Measurements from ENCODE around the gene P3H2.
"Not testable (repeated sequence)": the region's sequence is repeated elsewhere in the genome, so short reads cannot be mapped to it uniquely, and the experiment has no call there.

The P3H2 gene

DNA sequence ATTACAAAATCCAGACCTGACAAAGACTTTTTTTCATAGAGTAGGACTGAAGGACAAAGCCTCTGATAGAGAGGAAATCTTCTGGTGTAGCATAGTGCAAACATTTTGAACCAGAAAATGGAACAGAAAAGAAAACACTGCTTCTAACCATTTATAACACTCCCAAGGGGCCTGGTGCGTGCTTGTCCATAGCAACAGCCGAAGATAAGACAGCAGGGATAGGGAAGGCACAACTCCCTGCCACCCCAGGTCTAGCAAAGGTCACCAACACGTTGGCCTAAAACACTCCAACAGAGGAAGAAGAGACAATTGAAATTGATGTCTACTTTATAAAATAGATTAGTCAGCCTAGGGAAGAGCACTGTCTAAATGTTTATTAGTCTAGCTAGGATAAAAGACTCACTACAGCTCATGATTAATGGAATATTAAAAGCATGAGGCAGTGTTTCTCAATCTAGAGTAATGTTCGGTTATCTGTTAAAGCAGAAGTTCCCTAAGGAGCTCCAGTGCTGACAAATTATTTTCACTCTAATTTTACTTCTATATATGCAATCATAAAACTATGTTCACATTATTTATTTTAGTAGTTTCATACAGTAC, 145.2 kb downstream of the P3H2 start:
- no peaks in the 10 kb centered on the region for H3K27me3 Mint-ChIP-seq
- H3K4me1 Mint-ChIP-seq (ENCODE audit: low read depth): no peaks in the 10 kb centered on the region
- intact Hi-C loops (cut with micrococcal nuclease): no loop called here
- no peaks in the 10 kb centered on the region for H3K36me3 Mint-ChIP-seq (ENCODE audit: low read depth)
- H3K9me3 Mint-ChIP-seq: no peaks in the 10 kb centered on the region
- H3K27ac Mint-ChIP-seq: no peak overlapping the region
- no peak overlapping the region for H3K4me3 Mint-ChIP-seq

DNA sequence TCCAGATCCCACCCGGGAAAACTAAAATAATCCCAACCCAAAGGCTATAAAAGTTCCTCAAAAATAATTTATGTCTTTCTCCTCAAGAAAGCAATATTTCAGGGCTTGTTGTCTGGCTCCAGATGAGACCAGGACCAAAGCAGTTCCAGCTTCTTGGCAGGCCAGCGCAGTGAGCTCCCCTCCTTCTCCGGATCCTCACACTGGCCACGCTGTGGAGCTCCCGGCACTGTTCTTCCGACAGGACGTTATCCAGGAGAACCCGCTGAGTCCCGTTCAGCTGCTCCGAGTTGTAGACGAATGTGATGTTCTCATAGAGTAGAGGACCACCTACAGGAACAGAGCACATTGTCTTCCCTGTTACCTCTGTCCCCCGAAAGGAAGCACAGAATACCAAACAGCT, 146.3 kb downstream of the P3H2 start:
- intact Hi-C loops (cut with micrococcal nuclease): no loop called here
- H3K27me3 Mint-ChIP-seq: no peaks in the 10 kb centered on the region
- H3K4me3 Mint-ChIP-seq: no peak overlapping the region
- no peak overlapping the region for H3K27ac Mint-ChIP-seq
- H3K36me3 Mint-ChIP-seq (ENCODE audit: low read depth): no peaks in the 10 kb centered on the region
- no peaks in the 10 kb centered on the region for H3K9me3 Mint-ChIP-seq
- no peaks in the 10 kb centered on the region for H3K4me1 Mint-ChIP-seq (ENCODE audit: low read depth)

DNA sequence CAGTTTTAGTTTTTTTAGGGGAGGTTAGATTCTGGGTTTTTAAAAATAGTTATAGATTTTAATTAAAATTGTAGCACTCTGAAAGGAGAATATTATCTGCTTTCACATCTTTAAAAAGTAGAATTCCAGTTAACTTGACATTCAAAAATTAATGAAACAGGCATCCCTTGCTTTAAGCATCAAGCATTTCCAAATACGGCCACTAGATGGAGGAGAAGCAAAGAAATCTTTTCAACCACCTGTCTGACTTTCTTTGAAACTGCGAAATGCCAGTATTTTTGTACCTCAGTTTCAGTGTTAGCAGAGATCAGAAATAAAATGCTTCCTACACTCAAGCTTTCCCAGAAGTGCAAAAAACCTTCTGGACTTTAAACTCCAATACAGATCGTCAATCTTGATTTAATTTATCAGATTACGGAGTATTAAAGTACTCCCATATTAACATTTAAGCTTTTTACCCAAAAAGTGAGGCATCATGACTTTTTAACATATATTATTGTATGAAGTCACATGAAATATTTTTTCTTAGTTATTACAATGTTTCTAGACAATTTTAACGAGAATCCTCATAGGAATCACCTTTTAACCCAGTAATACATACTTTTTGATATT, 153.3 kb downstream of the P3H2 start:
- Mint-ChIP-seq H3K9me3 (no peaks in the 10 kb centered on the region), H3K4me1 (ENCODE audit: low read depth) (no peaks in the 10 kb centered on the region), H3K27ac (no peak overlapping the region), H3K36me3 (ENCODE audit: low read depth) (no peaks in the 10 kb centered on the region), H3K4me3 (no peak overlapping the region), H3K27me3 (peaks cover 2% of the 10 kb centered on the region)
- intact Hi-C loops (cut with micrococcal nuclease): loop anchor here (1.0 to 10.0 kb wide), 5 partner anchors 235 to 737 kb away; partner anchors contain the start of genes CLDN1 and CLDN16

DNA sequence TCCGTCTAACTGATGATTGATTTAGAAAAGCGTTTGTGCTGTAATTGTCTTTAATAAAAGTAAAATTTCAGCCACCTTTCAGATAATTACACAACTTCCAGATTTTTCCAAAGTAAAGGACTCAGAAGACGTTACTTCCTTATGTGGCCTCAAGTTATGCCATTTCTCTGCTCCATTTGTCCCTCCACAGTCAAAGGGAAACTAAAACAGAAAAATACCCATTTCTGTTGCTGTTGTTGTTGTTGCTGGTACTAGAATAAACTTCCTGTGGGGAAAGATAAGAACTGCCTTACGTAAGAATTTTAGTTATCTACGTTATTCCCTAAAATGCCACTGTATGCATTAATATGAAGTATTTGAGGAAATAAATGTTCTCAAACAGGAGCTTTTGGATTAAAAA, 153.9 kb downstream of the P3H2 start:
- Mint-ChIP-seq H3K4me3 (no peak overlapping the region), H3K9me3 (no peaks in the 10 kb centered on the region), H3K36me3 (ENCODE audit: low read depth) (no peaks in the 10 kb centered on the region), H3K27ac (no peak overlapping the region), H3K4me1 (ENCODE audit: low read depth) (no peaks in the 10 kb centered on the region), H3K27me3 (peaks cover 2% of the 10 kb centered on the region)
- intact Hi-C loops (cut with micrococcal nuclease): loop anchor here (1.0 to 10.0 kb wide), 5 partner anchors 235 to 738 kb away; partner anchors contain the start of genes CLDN1 and CLDN16

DNA sequence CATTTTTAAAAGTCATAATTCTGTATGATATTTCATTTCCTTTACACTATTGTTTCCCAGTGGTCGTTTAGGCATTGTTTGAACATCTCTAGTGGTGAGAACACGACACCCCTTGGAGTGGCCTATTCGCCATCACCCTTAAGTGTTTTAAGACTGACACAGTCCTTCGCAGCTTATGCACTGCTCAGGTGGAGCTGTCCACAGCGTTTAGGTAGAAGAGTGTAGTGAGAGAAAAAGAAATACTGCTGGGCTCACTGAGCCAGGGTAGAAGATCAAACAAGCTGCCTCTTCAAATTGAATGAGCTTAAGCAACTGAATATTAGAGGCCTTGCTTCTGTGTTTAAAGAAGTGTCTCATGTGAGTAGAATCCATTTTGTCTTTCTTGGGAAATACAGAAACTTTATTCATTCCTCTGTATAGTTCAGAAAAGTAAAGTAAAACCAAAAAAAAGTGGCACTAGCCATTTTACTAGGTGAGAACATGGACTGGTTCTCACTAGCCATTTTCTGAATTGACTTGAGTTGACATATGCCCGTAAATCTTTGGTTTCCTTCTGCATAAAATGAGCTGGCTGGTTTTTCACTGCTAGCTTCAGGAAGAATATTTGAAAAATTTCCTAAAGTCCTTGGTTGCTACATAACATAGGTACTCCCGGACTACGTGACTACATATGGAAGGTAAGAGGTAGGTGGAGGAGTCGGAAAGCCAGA, 155.9 kb downstream of the P3H2 start:
- Mint-ChIP-seq H3K4me1 (ENCODE audit: low read depth) (no peaks in the 10 kb centered on the region), H3K36me3 (ENCODE audit: low read depth) (no peaks in the 10 kb centered on the region)

DNA sequence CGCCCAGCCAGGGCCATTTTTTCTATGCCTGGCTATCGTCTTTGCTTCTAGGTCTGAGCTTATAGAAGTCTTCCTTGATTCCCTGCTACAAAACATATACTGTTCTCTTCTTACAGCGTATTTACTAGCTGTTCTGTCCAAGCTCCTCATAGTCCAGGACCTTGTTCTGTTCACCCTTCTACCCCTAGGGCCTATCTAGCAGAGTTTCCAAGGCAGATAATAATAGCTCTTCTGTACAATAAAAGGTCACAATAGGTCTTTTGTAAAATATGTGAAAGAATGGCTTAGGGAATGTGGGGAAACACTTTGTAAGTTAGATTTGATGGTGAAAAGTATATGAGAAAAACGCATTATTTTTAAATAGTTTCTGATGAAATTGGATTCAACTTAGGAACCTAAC, 158.2 kb downstream of the P3H2 start:
- no peaks in the 10 kb centered on the region for H3K9me3 Mint-ChIP-seq
- no peak overlapping the region for H3K27ac Mint-ChIP-seq
- peaks cover 9% of the 10 kb centered on the region for H3K27me3 Mint-ChIP-seq
- H3K4me3 Mint-ChIP-seq: no peak overlapping the region
- no peaks in the 10 kb centered on the region for H3K4me1 Mint-ChIP-seq (ENCODE audit: low read depth)
- intact Hi-C loops (cut with micrococcal nuclease): loop anchor here (10.0 kb wide), 2 partner anchors 422 to 742 kb away; partner anchors contain the start of gene CLDN16
- no peaks in the 10 kb centered on the region for H3K36me3 Mint-ChIP-seq (ENCODE audit: low read depth)

More for the DNA sequence above, 155.9 kb downstream of the P3H2 start:
- H3K9me3 Mint-ChIP-seq: no peaks in the 10 kb centered on the region
- H3K27me3 Mint-ChIP-seq: peaks cover 2% of the 10 kb centered on the region
- intact Hi-C loops (cut with micrococcal nuclease): loop anchor here (5.0 to 10.0 kb wide), 3 partner anchors 358 to 740 kb away; partner anchors contain the start of genes CLDN1 and CLDN16
- H3K4me3 Mint-ChIP-seq: no peak overlapping the region
- H3K27ac Mint-ChIP-seq: no peak overlapping the region

DNA sequence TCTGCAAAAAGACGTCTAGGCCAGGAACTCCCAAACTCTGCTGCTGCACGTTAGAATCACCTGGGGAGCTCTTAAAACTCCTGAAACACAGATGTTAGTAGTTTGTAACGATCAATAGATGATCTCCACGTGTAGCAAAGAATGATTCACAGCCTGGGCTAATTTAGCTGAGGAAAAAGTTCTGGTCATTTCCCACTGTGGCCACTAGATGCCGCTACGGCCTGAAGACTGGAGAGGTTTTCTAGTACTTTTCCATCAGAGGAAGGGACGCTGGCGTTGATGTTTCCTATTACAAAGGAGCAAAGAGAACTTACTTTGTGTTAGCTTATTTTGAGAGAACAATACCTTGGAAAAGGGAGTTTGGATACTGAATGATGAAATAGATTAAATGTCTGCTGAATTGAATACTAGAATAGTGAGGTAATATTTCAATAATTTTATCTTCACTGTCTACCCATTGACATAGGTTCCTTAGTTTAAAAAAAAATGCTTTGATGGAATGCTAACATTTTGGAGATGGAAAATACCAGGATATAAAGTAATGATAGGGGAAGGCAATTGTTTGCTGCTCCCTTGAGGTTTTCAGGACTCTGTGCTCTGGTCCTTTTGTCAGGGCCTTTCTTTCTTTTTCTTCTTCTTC, 159.1 kb downstream of the P3H2 start:
- intact Hi-C loops (cut with micrococcal nuclease): loop anchor here (10.0 kb wide), 2 partner anchors 423 to 743 kb away; partner anchors contain the start of gene CLDN16
- Mint-ChIP-seq H3K9me3 (no peaks in the 10 kb centered on the region), H3K4me1 (ENCODE audit: low read depth) (no peaks in the 10 kb centered on the region), H3K27ac (no peak overlapping the region), H3K4me3 (no peak overlapping the region), H3K36me3 (ENCODE audit: low read depth) (no peaks in the 10 kb centered on the region), H3K27me3 (peaks cover 10% of the 10 kb centered on the region)

DNA sequence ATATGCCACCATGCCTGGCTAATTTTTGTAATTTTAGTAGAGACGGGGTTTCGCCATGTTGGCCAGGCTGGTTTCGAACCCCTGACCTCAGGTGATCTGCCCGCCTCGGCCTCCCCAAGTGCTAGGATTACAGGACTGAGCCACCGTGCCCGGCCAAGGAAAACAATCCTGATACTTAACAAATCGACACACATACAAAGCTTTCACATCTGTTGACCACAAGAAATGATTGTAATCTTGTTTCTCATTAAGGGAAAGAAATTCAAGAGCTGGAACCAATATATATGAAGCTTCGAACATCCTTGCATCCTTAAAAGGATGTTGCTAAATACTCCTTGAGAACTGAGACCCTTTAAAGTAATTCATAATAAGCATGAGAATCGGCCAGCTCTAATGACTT, 159.6 kb downstream of the P3H2 start:
- not testable (repeated sequence) for H3K4me1 Mint-ChIP-seq (ENCODE audit: low read depth); H3K27ac Mint-ChIP-seq; H3K4me3 Mint-ChIP-seq; H3K36me3 Mint-ChIP-seq (ENCODE audit: low read depth); H3K9me3 Mint-ChIP-seq
- intact Hi-C loops (cut with micrococcal nuclease): loop anchor here (10.0 kb wide), 2 partner anchors 424 to 744 kb away; partner anchors contain the start of gene CLDN16
- H3K27me3 Mint-ChIP-seq: peaks cover 11% of the 10 kb centered on the region

DNA sequence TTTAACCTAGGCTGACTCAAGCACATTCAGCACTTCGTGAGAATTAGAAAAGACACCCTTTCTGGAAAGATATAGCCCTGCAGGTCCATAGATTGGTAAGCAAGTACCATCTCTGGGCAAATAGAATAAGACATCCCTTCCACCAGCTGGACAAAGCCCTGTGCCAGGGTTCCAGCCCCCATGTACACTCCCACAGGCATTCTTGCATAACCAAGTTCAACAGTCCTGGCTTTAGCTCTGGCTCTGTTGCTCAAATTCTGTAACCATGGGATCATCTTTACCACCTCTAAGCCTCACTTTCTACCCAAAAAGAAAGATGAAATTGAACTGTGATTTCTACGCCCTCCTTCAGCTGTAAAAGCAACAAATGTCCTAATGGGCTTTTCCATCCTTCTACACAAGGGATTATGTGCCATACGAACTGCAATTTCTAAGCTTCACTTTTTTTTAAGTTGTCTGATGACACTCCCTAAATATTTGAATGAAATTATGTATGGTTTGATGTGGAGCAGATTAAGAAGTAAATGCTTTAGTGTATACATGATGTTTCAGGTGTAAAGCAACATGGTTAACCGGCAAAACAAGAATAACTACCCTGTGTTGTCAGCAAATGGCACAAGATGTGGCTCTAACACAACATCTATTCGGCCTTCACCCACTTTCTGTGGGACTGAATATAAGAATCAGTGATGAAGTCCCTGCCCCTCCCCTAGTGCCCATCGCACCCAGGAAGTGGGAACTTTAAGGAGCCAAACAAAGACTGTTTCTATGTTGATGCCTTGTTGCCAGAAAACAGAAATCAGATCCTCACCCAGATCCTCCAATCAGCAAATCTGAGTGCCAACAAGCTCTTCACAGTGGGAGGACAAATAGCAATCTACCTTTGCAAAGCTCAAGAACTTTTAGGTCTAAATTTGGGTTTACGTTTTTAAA, 165.7 kb downstream of the P3H2 start:
- intact Hi-C loops (cut with micrococcal nuclease): no loop called here
- H3K27me3 Mint-ChIP-seq: peaks cover 13% of the 10 kb centered on the region

DNA sequence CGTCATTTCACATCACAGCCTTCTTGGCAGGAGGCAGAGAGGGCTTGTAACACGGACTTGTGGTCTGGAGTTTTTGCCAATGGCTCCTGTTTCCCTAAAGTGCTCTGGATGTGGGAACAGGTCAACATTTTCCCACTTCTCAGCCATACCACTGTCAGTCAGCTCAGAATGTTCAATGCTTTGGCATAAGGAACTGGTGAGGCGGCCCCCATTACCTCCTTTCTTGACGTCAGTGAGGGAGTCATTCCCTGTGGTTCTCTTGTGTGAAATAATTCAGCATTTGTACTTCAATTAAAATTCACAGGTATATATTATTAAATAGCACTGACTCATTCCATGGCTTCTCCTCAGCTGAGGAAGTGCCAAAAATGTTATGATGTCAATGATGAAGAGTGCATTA, 167.1 kb downstream of the P3H2 start:
- no peaks in the 10 kb centered on the region for H3K4me1 Mint-ChIP-seq (ENCODE audit: low read depth)
- H3K4me3 Mint-ChIP-seq: no peak overlapping the region
- no peak overlapping the region for H3K27ac Mint-ChIP-seq
- H3K9me3 Mint-ChIP-seq: no peaks in the 10 kb centered on the region
- intact Hi-C loops (cut with micrococcal nuclease): no loop called here
- H3K27me3 Mint-ChIP-seq: peaks cover 11% of the 10 kb centered on the region
- H3K36me3 Mint-ChIP-seq (ENCODE audit: low read depth): no peaks in the 10 kb centered on the region

More for the DNA sequence above, 165.7 kb downstream of the P3H2 start:
- Mint-ChIP-seq H3K4me1 (ENCODE audit: low read depth) (no peaks in the 10 kb centered on the region), H3K36me3 (ENCODE audit: low read depth) (no peaks in the 10 kb centered on the region), H3K9me3 (no peaks in the 10 kb centered on the region), H3K27ac (no peak overlapping the region), H3K4me3 (no peak overlapping the region)

DNA sequence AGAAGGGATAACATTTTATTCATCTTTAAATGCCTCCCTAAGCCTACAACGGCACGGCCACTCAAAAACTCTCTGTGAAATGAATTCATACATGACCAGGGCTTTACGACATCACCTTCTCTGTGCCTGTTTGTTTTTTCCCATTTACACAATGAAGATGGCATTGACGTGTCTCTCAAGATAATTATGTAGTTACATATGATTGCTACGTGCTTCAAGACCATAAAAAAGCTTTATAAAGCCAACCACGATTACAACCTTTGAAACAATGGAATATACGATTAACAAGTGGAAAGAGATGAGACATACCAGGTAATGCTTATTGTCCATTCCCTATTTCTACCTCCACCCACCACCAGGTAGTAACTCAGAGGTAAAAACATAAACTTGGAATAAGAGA, 168.4 kb downstream of the P3H2 start:
- Mint-ChIP-seq H3K27me3 (peaks cover 5% of the 10 kb centered on the region), H3K36me3 (ENCODE audit: low read depth) (no peaks in the 10 kb centered on the region), H3K4me3 (no peak overlapping the region), H3K9me3 (no peaks in the 10 kb centered on the region), H3K4me1 (ENCODE audit: low read depth) (no peaks in the 10 kb centered on the region), H3K27ac (no peak overlapping the region)
- intact Hi-C loops (cut with micrococcal nuclease): no loop called here

DNA sequence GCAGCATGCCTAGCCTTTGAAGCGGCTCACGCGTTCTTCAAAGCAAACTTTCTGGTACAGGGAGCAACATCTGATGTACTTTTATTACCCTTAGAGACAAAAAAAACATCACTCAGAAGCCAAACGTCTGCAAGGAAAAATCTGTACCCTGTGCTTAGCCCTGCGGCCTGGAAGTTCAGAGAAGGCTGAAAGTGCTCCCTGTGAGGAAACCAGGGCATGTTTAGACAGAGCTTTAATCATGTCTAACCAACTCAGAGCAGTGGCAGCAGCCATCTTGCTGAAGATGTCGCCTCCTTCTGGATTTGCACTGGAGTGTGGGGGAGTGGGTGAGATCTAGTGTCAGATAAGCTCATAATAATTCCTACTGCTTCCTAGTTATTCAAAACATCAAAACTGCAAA, 170.4 kb downstream of the P3H2 start:
- no peaks in the 10 kb centered on the region for H3K36me3 Mint-ChIP-seq (ENCODE audit: low read depth)
- no peak overlapping the region for H3K4me3 Mint-ChIP-seq
- no peak overlapping the region for H3K27ac Mint-ChIP-seq
- H3K9me3 Mint-ChIP-seq: no peaks in the 10 kb centered on the region
- peaks cover 4% of the 10 kb centered on the region for H3K27me3 Mint-ChIP-seq
- intact Hi-C loops (cut with micrococcal nuclease): no loop called here
- H3K4me1 Mint-ChIP-seq (ENCODE audit: low read depth): no peaks in the 10 kb centered on the region

DNA sequence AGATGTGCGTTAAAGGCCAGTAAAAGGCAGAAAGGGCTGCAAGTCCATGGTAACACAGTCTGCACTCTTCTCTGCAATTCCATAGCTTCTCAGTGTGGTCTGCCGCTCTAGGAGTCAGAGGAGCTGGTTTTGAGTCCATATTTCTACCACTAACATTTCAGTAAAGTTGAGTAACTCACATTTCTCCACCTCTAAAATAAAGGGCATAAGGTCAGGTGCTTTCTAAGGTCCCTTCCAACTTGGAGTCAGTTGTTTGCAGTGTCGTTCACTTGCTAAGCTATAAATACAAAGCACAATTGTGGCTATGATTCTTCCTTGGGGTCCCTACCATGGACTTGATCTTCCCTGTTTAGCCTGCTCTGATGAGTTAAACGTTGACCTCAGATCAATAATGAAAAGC, 171.1 kb downstream of the P3H2 start:
- Mint-ChIP-seq H3K4me1 (ENCODE audit: low read depth) (no peaks in the 10 kb centered on the region), H3K27me3 (peaks cover 4% of the 10 kb centered on the region), H3K36me3 (ENCODE audit: low read depth) (no peaks in the 10 kb centered on the region), H3K9me3 (no peaks in the 10 kb centered on the region), H3K4me3 (no peak overlapping the region), H3K27ac (no peak overlapping the region)
- intact Hi-C loops (cut with micrococcal nuclease): loop anchor here (5.0 kb wide), 1 partner anchor 677 kb away; no protein-coding TSS in a partner anchor
